ENCODE measurements around the gene CYP24A1. TPM values are rescaled to one million over a fixed set of nuclear protein-coding genes. Genes with fewer than 3 reads are reported as not detected.
A peak's percentile ranks its signal among the peaks of the same experiment; 100 is the strongest.

The CYP24A1 gene
- total and polyA plus RNA-seq, 2 of the 13 experiments (the other 11 are each of a cell fraction or from before 2014, with no cell fraction given): 9.4 to 32.7 TPM

- TF ChIP-seq ZNF878 (CRISPR knock-in tag; IDR thresholded peaks at IDR 0.05) (no peak), ZBTB38 (CRISPR knock-in tag; IDR thresholded peaks at IDR 0.05) (no peak), SP2 (CRISPR knock-in tag; IDR thresholded peaks at IDR 0.05) (no peak), CREB1 (IDR thresholded peaks at IDR 0.05) (no peak), CREB1 (CRISPR knock-in tag; IDR thresholded peaks at IDR 0.05) (no peak)
- TF ChIP-seq, protein P1, sequence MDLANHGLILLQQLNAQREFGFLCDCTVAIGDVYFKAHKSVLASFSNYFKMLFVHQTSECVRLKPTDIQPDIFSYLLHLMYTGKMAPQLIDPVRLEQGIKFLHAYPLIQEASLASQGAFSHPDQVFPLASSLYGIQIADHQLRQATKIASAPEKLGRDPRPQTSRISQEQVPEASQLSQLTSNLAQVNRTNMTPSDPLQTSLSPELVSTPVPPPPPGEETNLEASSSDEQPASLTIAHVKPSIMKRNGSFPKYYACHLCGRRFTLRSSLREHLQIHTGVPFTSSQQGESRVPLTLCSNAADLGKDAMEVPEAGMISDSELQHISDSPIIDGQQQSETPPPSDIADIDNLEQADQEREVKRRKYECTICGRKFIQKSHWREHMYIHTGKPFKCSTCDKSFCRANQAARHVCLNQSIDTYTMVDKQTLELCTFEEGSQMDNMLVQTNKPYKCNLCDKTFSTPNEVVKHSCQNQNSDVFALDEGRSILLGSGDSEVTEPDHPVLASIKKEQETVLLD (CRISPR knock-in tag; IDR thresholded peaks at IDR 0.05; ENCODE audit: low read depth): 0 out of 2 replicates have a peak, but pooled peaks have one; percentile 31
- TF ChIP-seq, protein P2, sequence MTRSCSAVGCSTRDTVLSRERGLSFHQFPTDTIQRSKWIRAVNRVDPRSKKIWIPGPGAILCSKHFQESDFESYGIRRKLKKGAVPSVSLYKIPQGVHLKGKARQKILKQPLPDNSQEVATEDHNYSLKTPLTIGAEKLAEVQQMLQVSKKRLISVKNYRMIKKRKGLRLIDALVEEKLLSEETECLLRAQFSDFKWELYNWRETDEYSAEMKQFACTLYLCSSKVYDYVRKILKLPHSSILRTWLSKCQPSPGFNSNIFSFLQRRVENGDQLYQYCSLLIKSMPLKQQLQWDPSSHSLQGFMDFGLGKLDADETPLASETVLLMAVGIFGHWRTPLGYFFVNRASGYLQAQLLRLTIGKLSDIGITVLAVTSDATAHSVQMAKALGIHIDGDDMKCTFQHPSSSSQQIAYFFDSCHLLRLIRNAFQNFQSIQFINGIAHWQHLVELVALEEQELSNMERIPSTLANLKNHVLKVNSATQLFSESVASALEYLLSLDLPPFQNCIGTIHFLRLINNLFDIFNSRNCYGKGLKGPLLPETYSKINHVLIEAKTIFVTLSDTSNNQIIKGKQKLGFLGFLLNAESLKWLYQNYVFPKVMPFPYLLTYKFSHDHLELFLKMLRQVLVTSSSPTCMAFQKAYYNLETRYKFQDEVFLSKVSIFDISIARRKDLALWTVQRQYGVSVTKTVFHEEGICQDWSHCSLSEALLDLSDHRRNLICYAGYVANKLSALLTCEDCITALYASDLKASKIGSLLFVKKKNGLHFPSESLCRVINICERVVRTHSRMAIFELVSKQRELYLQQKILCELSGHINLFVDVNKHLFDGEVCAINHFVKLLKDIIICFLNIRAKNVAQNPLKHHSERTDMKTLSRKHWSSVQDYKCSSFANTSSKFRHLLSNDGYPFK (CRISPR knock-in tag; IDR thresholded peaks at IDR 0.05; ENCODE audit: borderline replicate concordance): 0 out of 2 replicates have a peak, but pooled peaks have one; percentile 18
- TF ChIP-seq, protein P3, sequence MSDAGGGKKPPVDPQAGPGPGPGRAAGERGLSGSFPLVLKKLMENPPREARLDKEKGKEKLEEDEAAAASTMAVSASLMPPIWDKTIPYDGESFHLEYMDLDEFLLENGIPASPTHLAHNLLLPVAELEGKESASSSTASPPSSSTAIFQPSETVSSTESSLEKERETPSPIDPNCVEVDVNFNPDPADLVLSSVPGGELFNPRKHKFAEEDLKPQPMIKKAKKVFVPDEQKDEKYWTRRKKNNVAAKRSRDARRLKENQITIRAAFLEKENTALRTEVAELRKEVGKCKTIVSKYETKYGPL (CRISPR knock-in tag; IDR thresholded peaks at IDR 0.05): no peak
These were observed 21.4 kb downstream of the CYP24A1 start (continued) for GRCh38 chr20:54152227-54153040.
